Spleen (tissue), 11 donors: Measurements from ENCODE around the gene PRDM16. TPM values are rescaled to one million over a fixed set of nuclear protein-coding genes. Genes with fewer than 3 reads are reported as not detected.
A peak's percentile ranks its signal among the peaks of the same experiment; 100 is the strongest.

ENCODE experiments used
- DNase-seq: peaks from one replicate; pipeline ENCODE4 v3.0.0-alpha.2; 2020
- H3K27ac ChIP-seq, 8 donors: fragments of 200-600 bp; sonication (generic) in 7 of 8; 1 replicate in 4 of 8; 2 replicates in 4 of 8; pipeline versions ENCODE4 v1.5.0 to v1.8.0; 2016 to 2021; ENCODE audit warnings: inconsistent platforms in 4 of 8, mild to moderate bottlenecking in 4 of 8, moderate library complexity in 1 of 8
- H3K27me3 ChIP-seq, 7 donors: fragments of 200-600 bp; sonication (generic) in 6 of 7; replicated peaks in 1 of 7; 1 replicate in 4 of 7; 2 replicates in 3 of 7; pipeline versions ENCODE4 v1.5.0 to v1.8.0; 2016 to 2021; ENCODE audit warnings: inconsistent platforms in 3 of 7, mild to moderate bottlenecking in 1 of 7
- H3K36me3 ChIP-seq, 6 donors: fragments of 200-600 bp; sonication (generic) in 5 of 6; 1 replicate in 4 of 6; 2 replicates in 2 of 6; pipeline versions ENCODE4 v1.5.0 to v1.8.0; 2016 to 2021; ENCODE audit warnings: inconsistent platforms in 2 of 6
- H3K4me1 ChIP-seq, 6 donors: fragments of 200-600 bp; sonication (generic) in 5 of 6; 1 replicate in 3 of 6; 2 replicates in 3 of 6; pipeline versions ENCODE4 v1.5.0 to v1.8.0; 2016 to 2021; ENCODE audit warnings: inconsistent platforms in 3 of 6
- H3K4me3 ChIP-seq, 8 donors: fragments of 200-600 bp; sonication (generic) in 7 of 8; 1 replicate in 4 of 8; 2 replicates in 4 of 8; pipeline versions ENCODE4 v1.5.0 to v1.8.0; 2016 to 2021; ENCODE audit warnings: inconsistent platforms in 4 of 8, mild to moderate bottlenecking in 4 of 8, moderate library complexity in 2 of 8
- H3K9me3 ChIP-seq, 8 donors: fragments of 200-600 bp; sonication (generic) in 7 of 8; 1 replicate in 4 of 8; 2 replicates in 4 of 8; pipeline versions ENCODE4 v1.5.0 to v1.8.0; 2016 to 2021; ENCODE audit warnings: inconsistent platforms in 4 of 8
- POLR2A ChIP-seq, 3 donors: fragments of 450-650 bp; IDR thresholded peaks; one replicate each; pipeline ENCODE4 v1.5.1; 2017; ENCODE audit warnings: antibody characterized with exemption in 3 of 3, mild to moderate bottlenecking in 1 of 3
- POLR2AphosphoS5 ChIP-seq, 3 donors: sonication (generic); formaldehyde crosslinking; IDR thresholded peaks; one replicate each; pipeline ENCODE4 v1.5.1; 2017; ENCODE audit warnings: antibody characterized with exemption in 3 of 3
- WGBS, 5 donors: extraction: QIAGEN DNeasy Blood & Tissue Kit in 3 of 5; methylation state at CpG; one replicate each; pipeline versions ENCODE4 v1.1.5 to v1.1.7; 2013 to 2018; 5-methylcytosine and 5-hydroxymethylcytosine counted together
- intact Hi-C: fragments of 100-400 bp; cut with DNase I; formaldehyde crosslinking; loops from one replicate; pipeline ENCODE4 v1.15.0; 2023; ENCODE audit warnings: low total_unique reads
- polyA plus RNA-seq, 3 donors: library from polyadenylated mRNA; stranded (reverse); fragments of 200-250 nt; gene quantifications; one replicate each; pipeline ENCODE4 v1.2.1, GENCODE V29; 2013
- total RNA-seq, 7 donors: library from RNA; depleted of rRNA in 3 of 7; stranded (reverse); fragments of >200 nt in 3 of 7; fragmentation: NEBNext Ultra II Directional in 4 of 7; extraction: Animal tissue kit (Norgen Biotek cat#: 25700) in 4 of 7; gene quantifications; one replicate each; pipeline versions ENCODE4 v1.1.0 to v1.2.1, GENCODE V29; 2016 to 2021
- TF ChIP-seq, protein P1 (sequence below), 11 experiments: fragments of 200-600 bp in 7 of 11; fragments of 450-650 bp in 4 of 11; sonication (generic) in 4 of 11; IDR thresholded peaks in 8 of 11; conservative IDR thresholded peaks in 3 of 11; 1 replicate in 7 of 11; 2 replicates in 4 of 11; pipeline versions ENCODE4 v1.4.0 to v1.8.0; 2016 to 2021; ENCODE audit warnings: antibody characterized with exemption in 11 of 11, inconsistent platforms in 4 of 11, mild to moderate bottlenecking in 1 of 11
- donor health status: healthy with polysubstance abuse.
- donor health status: DM: no; HTN: no; CAD: no; lungs with moderate emphysema.
- donor health status: DM: no; HTN: no; CAD: no.
- donor health status: Bipolar disorder and iron deficiency.
- donor health status: healthy.
- donor health status: DM: no; HTN: no; CAD: no.
- donor health status: DM: yes; HTN: yes; CAD: no.

Gene PRDM16
- total and polyA plus RNA-seq, 10 donors = 0.43 to 3.2 (median 1.4) TPM

DNA sequence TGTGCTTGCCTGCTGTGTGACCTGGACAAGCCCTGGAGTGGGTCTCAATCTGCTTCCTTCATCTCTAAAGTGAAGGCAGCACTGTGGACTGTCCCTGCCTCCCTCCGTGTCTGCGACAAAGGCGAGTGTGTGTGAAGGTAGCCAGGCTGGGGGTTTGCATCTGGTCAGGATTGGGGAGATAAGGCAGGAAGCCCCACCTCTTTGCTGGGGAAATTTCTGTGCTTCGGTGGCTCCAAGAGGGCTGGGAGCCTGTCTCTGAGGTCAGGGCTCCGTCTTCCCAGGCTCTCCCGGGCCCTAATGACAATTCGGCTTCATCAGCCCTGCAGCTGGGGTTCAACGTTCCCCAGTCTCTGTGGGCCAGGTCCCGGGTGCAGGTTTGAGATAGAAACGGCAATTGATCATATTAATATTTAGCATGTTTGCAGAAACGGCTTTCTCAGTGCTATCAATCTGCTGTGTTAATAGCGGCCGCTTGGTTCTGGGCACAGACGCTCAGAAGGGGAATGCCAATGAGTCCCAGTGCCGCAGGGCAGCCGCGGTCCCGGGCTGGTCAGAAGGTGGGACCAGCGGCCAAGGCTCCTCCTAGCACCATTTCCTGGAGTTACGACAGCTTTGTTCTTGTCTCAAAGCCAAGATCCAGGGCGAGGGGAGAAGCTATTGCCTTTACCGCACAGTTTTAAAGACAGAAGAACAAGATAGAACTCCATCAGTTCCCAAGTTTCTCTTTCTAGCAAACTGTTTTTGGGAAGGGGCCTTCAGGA lies 105.7 kb downstream of the PRDM16 start:
- peak overlapping the region in 2 of 8 donors; percentile 1 to 49 for H3K27ac ChIP-seq
- peaks cover 0 to 68% (median 22%) of the 10 kb centered on the region in 7 donors for H3K27me3 ChIP-seq
- peaks cover 12 to 41% (median 28%) of the 10 kb centered on the region in 6 donors for H3K4me1 ChIP-seq
- TF ChIP-seq, protein P1, sequence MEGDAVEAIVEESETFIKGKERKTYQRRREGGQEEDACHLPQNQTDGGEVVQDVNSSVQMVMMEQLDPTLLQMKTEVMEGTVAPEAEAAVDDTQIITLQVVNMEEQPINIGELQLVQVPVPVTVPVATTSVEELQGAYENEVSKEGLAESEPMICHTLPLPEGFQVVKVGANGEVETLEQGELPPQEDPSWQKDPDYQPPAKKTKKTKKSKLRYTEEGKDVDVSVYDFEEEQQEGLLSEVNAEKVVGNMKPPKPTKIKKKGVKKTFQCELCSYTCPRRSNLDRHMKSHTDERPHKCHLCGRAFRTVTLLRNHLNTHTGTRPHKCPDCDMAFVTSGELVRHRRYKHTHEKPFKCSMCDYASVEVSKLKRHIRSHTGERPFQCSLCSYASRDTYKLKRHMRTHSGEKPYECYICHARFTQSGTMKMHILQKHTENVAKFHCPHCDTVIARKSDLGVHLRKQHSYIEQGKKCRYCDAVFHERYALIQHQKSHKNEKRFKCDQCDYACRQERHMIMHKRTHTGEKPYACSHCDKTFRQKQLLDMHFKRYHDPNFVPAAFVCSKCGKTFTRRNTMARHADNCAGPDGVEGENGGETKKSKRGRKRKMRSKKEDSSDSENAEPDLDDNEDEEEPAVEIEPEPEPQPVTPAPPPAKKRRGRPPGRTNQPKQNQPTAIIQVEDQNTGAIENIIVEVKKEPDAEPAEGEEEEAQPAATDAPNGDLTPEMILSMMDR (IDR thresholded peaks at IDR 0.05 in 8 of 11, conservative IDR thresholded peaks at IDR 0.05 in 3 of 11) = no peak
- peak; percentile 29 to 49 (median 37) for TF ChIP-seq POLR2AphosphoS5 (IDR thresholded peaks at IDR 0.05)
- no peak for DNase-seq
- H3K4me3 ChIP-seq = no peak overlapping the region
- WGBS, 5 donors = 8 to 24% (median 11%) methylated on average over 10 to 22 of the region's 22 CpGs
- intact Hi-C loops = no loop called here
- H3K9me3 ChIP-seq = no peaks in the 10 kb centered on the region
- H3K36me3 ChIP-seq = no peaks in the 10 kb centered on the region

GRCh38 chr1:3175486-3175885 lies 106.5 kb downstream of the PRDM16 start:
- no peak for DNase-seq
- H3K4me3 ChIP-seq = no peak overlapping the region
- TF ChIP-seq POLR2A (IDR thresholded peaks at IDR 0.05) = no peak
- TF ChIP-seq, protein P1 (IDR thresholded peaks at IDR 0.05 in 8 of 11, conservative IDR thresholded peaks at IDR 0.05 in 3 of 11) = no peak
- H3K9me3 ChIP-seq = no peaks in the 10 kb centered on the region
- WGBS, 5 donors = 82 to 91% (median 85%) methylated on average over 6 to 8 of the region's 8 CpGs
- peaks cover 12 to 33% (median 21%) of the 10 kb centered on the region in 6 donors for H3K4me1 ChIP-seq
- peak overlapping the region in 2 of 8 donors; percentile 1 to 49 for H3K27ac ChIP-seq
- intact Hi-C loops = no loop called here
- H3K36me3 ChIP-seq = no peaks in the 10 kb centered on the region
- peaks cover 0 to 60% (median 14%) of the 10 kb centered on the region in 7 donors for H3K27me3 ChIP-seq

- Histone ChIP-seq H3K4me1 (peaks cover 6 to 28% (median 16%) of the 10 kb centered on the region in 6 donors), H3K36me3 (no peaks in the 10 kb centered on the region), H3K27me3 (peaks cover 0 to 54% (median 8%) of the 10 kb centered on the region in 7 donors), H3K9me3 (no peaks in the 10 kb centered on the region), H3K27ac (no peak overlapping the region), H3K4me3 (no peak overlapping the region)
- TF ChIP-seq, protein P1 (IDR thresholded peaks at IDR 0.05 in 8 of 11, conservative IDR thresholded peaks at IDR 0.05 in 3 of 11) = no peak
- TF ChIP-seq POLR2AphosphoS5 (IDR thresholded peaks at IDR 0.05) = no peak
- no peak for TF ChIP-seq POLR2A (IDR thresholded peaks at IDR 0.05)
- DNase-seq = no peak
- intact Hi-C loops = no loop called here
Observed at GRCh38 chr1:3176028-3176427, 107.0 kb downstream of the PRDM16 start.

DNA sequence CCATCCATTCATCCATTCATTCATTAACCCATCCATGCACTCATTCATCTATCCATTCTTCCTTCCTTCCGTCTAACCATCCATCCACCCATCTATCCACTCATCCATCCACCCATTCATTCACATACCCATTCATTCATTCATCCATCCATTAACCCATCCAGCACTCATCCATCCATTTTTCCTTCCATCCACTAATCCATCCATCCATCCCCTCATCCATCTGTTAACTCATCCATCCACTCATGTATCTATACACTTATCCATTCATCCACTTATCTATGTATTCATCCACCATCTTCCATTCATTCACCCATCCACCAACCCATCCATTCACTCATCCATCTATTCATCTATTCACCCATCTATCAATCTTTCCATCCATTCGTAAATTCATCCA lies 107.8 kb downstream of the PRDM16 start:
- TF ChIP-seq POLR2A (IDR thresholded peaks at IDR 0.05) (no peak), POLR2AphosphoS5 (IDR thresholded peaks at IDR 0.05) (no peak)
- TF ChIP-seq, protein P1 (IDR thresholded peaks at IDR 0.05 in 8 of 11, conservative IDR thresholded peaks at IDR 0.05 in 3 of 11) = no peak
- Histone ChIP-seq H3K27ac (no peak overlapping the region), H3K36me3 (no peaks in the 10 kb centered on the region), H3K4me1 (peaks cover 0 to 20% (median 10%) of the 10 kb centered on the region in 6 donors), H3K9me3 (no peaks in the 10 kb centered on the region), H3K27me3 (peaks cover 0 to 46% (median under 1%) of the 10 kb centered on the region in 7 donors), H3K4me3 (no peak overlapping the region)
- intact Hi-C loops = no loop called here
- DNase-seq = no peak
- WGBS, 5 donors = 85 to 98% (median 90%) methylated on average over 2 of the region's 2 CpGs
